Heart left ventricle (tissue), 13 donors: Measurements from ENCODE around the gene DHRS4L2.

Experiments
- POLR2A ChIP-seq, 2 donors: fragments of 450-650 bp; IDR thresholded peaks; one replicate each; pipeline ENCODE4 v1.6.1; 2017; ENCODE audit warnings: antibody characterized with exemption in 2 of 2, mild to moderate bottlenecking in 2 of 2, moderate library complexity in 2 of 2
- TF ChIP-seq, protein P1 (sequence below), 12 donors: fragments of 200-600 bp; sonication (generic) in 4 of 12; IDR thresholded peaks; one replicate each; pipeline versions ENCODE4 v1.5.0 to v1.8.0; 2018 to 2022; ENCODE audit warnings: antibody characterized with exemption in 12 of 12, mild to moderate bottlenecking in 5 of 12
- donor health status: ischemic (EF 13 %, LVEDD 7.1; RV severe dilation, severe dysfunction).
- donor health status: DM: no; HTN: yes; CAD: no.
- donor health status: DM: no; HTN: no; CAD: no.
- donor health status: ischemic (EF 25% LVEDD 6.9; RV normal size, moderate dysfunction).
- donor health status: ischemic (EF 25% LVEDD 5.7; RV mildly dilated, moderate dysfunction).
- donor health status: ischemic (EF 35%, LVEDD 5.7; RV mildly dilated, moderate dysfunction).
- donor health status: nonischemic (EF 11% LVEDD 7.7; RV severe dilation, severe dysfunction).
- donor health status: DM: yes; HTN: yes; CAD: no.
- donor health status: PGD.
- donor health status: ischemic (EF 29% LVEDD 5.4; RV normal size, mild dysfunction).
- donor health status: nonischemic (EF 23%, LVEDD 6.1; RV moderate dilation, normal function).

DNA sequence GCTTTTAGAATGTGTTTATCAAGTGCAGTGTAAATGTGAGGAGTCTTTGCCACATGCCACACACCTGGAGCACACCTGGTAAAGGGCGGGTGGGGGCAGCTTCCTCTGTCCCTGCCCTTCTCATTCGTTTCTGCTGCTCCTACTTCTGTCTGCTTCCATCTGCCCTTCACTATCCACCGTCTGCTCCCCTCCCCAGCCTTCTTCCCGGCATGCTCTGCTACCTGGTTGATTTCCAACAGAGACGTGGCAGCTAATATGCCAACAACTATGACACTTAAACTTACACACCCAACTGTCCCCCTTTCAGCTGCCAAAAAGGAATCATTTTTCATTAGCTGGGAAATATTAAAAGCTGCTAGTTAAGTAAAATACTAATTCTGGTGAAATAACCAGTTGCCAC is 54.0 kb downstream of the DHRS4L2 start:
- TF ChIP-seq, protein P1, sequence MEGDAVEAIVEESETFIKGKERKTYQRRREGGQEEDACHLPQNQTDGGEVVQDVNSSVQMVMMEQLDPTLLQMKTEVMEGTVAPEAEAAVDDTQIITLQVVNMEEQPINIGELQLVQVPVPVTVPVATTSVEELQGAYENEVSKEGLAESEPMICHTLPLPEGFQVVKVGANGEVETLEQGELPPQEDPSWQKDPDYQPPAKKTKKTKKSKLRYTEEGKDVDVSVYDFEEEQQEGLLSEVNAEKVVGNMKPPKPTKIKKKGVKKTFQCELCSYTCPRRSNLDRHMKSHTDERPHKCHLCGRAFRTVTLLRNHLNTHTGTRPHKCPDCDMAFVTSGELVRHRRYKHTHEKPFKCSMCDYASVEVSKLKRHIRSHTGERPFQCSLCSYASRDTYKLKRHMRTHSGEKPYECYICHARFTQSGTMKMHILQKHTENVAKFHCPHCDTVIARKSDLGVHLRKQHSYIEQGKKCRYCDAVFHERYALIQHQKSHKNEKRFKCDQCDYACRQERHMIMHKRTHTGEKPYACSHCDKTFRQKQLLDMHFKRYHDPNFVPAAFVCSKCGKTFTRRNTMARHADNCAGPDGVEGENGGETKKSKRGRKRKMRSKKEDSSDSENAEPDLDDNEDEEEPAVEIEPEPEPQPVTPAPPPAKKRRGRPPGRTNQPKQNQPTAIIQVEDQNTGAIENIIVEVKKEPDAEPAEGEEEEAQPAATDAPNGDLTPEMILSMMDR (IDR thresholded peaks at IDR 0.05) = no peak
- no peak for TF ChIP-seq POLR2A (IDR thresholded peaks at IDR 0.05)
